GM18520 (cell line): ENCODE results near the gene MAGEB17.
A peak's percentile ranks its signal among the peaks of the same experiment; 100 is the strongest.
"Not testable (repeated sequence)": the region's sequence is repeated elsewhere in the genome, so short reads cannot be mapped to it uniquely, and the experiment has no call there.

ENCODE experiments used
- ATAC-seq: cut with Tn5 transposase; IDR thresholded peaks from one replicate; pipeline ENCODE4 v1.9.1; 2021; ENCODE audit not compliant: unreplicated experiment

Gene MAGEB17

GRCh38 chrX:16155581-16156096 lies 11.6 kb upstream of the MAGEB17 start:
- no peak for ATAC-seq

GRCh38 chrX:16156692-16157331 lies 10.5 kb upstream of the MAGEB17 start:
- ATAC-seq, result no peak

DNA sequence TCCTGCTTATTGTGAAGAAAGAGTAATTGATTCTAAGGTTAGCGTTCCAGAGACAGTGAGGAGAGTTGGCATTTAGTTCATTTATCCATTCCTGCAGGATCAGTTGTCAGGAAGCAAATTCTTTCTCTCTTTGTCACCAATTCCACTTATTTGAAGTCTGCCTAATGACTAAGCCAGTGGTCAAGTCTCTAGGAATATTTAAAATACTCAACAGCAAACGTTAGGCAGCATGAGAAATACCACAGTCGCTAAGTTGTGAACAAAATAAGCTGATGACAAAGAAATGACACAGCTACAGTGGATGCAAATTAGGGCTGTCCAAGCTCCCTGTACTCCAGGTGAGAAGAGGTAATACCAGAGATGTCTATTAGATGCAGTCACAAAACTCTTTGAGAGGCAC lies 6.6 kb upstream of the MAGEB17 start:
- ATAC-seq, result no peak

DNA sequence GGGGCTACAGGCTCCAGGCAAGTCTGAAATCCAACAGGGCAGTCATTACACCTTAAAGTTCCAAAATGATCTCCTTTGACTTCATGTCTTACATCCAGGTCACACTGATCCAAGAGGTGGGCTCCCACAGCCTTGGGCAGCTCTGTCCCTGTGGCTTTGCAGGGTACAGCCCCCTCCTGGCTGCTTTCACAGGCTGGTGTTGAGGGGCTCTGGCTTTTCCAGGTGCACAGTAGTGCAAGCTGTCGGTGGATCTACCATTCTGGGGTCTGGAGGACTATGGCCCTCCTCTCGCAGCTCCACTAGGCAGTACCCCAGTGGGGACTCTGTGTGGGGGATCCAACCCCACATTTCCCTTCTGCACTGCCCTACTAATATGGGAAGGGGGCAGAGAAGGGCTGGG lies 6.1 kb upstream of the MAGEB17 start:
- ATAC-seq, result not testable (repeated sequence)

DNA sequence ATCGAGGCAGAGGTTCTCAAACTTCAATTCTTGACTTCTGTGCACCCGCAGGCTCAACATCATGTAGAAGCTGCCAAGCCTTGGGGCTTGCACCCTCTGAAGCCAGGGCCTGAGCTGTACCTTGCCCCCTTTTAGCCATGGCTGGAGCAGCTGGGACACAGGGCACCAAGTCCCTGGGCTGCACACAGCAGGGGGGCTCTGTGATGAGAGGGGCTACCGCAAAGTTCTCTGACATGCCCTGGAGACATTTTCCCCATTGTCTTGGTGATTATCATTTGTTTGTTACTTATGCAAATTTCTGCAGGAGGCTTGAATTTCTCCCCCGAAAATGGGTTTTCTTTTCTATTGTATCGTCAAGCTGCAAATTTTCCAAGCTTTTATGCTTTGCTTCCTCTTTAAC lies 4.9 kb upstream of the MAGEB17 start:
- ATAC-seq, result no peak

GRCh38 chrX:16164748-16165147 lies 2.5 kb upstream of the MAGEB17 start:
- ATAC-seq, result no peak

- ATAC-seq, result no peak
Observed at GRCh38 chrX:16171039-16171438, 3.8 kb downstream of the MAGEB17 start.

GRCh38 chrX:16171944-16172343 lies 4.7 kb downstream of the MAGEB17 start:
- ATAC-seq, result no peak

GRCh38 chrX:16172391-16172790 lies 5.1 kb downstream of the MAGEB17 start:
- ATAC-seq, result no peak

GRCh38 chrX:16175329-16176061 lies 8.2 kb downstream of the MAGEB17 start:
- no peak for ATAC-seq

- ATAC-seq, result no peak
Observed at GRCh38 chrX:16177260-16177659, 10.0 kb downstream of the MAGEB17 start.

DNA sequence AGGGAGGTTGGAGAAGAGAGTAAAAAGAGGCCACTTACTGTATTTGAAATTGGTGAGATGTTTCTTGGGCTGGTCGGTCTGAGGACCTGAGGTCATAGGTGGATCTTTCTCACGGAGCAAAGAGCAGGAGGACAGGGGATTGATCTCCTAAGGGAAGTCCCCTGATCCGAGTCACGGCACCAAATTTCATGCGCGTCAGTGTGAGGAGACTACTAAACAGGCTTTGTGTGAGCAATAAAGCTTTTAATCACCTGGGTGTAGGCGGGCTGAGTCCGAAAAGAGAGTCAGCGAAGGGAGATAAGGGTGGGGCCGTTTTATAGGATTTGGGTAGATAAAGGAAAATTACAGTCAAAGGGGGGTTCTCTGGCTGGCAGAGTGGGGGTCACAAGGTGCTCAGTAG lies 16.6 kb downstream of the MAGEB17 start:
- ATAC-seq, result not testable (repeated sequence)

- peak; percentile 98 for ATAC-seq
Observed at GRCh38 chrX:16185725-16186136, 18.4 kb downstream of the MAGEB17 start.

DNA sequence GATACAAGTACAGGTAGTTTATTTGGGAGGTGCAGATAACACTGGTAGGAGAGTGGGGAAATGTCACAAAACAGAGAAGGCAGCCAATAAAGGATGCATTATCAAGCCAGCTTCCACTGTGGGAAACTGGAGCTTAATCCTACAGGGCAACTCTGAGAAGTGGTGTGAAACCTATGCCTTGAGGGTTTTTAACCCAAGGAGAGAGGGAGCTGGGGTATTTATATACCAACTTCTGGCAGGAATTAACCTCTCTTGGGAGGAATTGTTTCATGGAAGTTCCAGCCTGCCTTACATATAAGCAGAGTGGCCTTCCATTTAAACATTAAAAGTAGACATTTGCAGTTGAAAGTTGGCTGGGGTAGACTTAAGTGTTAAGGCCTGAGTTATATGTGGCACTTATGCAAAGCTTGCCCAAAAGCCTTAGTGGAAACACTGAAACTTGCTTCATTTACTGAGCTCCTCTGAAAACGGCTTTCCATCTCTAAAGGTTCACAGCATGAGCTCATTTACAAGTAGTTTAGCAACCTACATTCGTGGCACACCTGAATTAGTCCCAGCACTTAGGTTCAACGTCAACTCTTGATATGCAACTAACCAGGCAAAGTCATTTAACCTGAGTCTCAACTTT lies 19.2 kb downstream of the MAGEB17 start:
- ATAC-seq, result no peak

DNA sequence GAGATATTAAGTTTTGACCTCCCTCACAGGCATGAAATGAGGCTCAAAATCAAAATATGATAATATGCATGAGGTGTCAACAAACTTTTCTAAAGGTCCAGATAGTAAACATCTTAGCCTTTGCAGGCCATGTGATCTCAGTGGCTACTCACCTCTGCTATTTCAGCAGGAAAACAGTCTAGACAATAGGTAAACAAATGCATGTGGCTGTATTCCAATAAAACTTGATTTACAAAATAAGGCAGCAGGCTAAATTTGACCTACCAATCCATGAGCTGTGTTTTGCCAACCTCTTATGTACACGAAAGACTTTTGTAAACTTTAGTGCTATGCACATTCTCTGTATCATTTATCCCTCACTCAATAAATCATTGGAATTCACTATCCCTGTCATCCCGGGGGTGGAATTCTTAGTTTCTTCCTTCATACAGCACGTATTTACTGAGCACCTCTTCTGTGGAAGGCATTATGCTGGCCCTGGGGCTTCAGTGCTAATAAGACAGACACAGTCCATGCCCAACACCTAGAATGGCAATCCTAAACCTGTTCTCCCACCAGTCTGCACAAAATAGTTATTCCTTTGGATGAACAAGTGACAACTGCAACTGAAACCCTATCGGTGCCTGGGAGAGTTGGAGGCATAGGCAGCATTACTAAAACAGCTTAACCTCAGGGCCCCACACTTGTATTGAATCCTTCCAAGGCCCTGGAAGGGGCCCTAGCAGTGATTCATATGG lies 19.9 kb downstream of the MAGEB17 start:
- no peak for ATAC-seq

DNA sequence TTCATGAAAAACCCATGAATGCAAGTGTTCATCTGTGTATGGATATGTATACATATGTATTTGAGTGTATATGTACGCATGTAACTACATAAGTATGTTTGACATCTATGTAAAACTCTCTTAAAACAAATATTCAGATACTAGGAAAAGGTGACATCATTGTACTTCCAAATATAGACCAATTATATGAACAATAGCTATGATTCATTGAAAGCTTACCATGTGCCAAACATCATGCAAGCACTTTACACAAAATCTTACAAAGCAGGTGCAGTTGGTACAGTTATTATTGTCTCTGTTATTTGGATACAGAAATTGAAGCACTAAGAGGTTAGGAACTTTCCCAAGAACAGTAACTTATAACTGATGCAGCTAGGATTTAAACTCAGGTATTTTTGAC lies 21.4 kb downstream of the MAGEB17 start:
- no peak for ATAC-seq

GRCh38 chrX:16191605-16192004 lies 24.3 kb downstream of the MAGEB17 start:
- no peak for ATAC-seq

GRCh38 chrX:16196829-16197228 lies 29.5 kb downstream of the MAGEB17 start:
- ATAC-seq, result no peak

DNA sequence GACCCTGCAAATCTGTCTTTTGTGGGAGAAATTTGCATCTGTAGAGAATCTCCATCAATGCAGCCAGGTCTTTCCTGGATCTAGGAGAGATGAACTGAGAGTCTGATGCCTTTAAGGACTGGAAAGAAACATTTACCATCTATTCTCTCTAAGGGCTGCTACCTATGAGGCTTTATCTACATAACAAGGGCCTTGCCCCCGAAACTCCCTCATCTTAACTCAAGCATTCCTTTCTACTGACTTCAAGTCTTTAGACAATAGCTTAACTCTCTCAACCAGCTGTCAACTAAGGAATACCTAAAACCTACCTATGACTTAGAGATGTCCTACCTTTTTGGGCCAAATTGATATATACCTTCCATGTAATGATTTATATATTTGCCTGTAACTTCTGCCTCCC lies 32.1 kb downstream of the MAGEB17 start:
- no peak for ATAC-seq

DNA sequence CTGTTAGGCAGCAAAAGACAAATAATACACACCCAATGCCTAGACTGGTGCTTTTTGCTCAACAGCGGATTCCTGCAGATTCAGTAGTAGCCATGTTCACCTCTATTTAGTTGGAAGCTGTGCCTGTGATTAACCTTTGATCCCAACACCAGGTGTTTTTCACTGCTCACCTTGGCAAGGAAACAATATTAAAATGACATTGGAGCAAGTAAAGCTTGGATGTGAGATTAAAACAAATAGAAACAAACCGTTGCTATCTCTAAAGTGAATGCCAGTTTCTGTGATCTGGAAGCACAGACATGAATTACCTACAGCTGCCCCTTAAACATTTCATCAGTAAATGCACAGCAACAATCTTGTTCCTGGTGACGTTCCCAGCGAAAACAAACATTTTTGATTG lies 35.7 kb downstream of the MAGEB17 start:
- no peak for ATAC-seq

- ATAC-seq, result no peak
Observed at GRCh38 chrX:16204538-16204937, 37.3 kb downstream of the MAGEB17 start.
